Myocyte (in vitro differentiated cells): ENCODE data around the gene DLG2. TPM values are rescaled to one million over a fixed set of nuclear protein-coding genes. Genes with fewer than 3 reads are reported as not detected.

Experiments
- total RNA-seq: library from RNA; depleted of rRNA; stranded (reverse); fragments of >200 nt; gene quantifications from 2 replicates; pipeline ENCODE4 v1.2.3, GENCODE V29; 2014

The DLG2 gene
- total RNA-seq, 1 donor from 2014 or later = 9.5 TPM

Other genes starting within 250 kb of the DLG2 start
- 78.0 and 79.7 TPM in 2 replicates for gene TMEM126B, start 1.2 kb upstream of the DLG2 start, total RNA-seq
- 41.6 and 44.1 TPM in 2 replicates for gene TMEM126A, start 20.6 kb upstream of the DLG2 start, total RNA-seq
- 29.7 and 34.4 TPM in 2 replicates for gene CREBZF, start 37.8 kb upstream of the DLG2 start, total RNA-seq
- 2.5 and 3.5 TPM in 2 replicates for gene CCDC89, start 58.9 kb upstream of the DLG2 start, total RNA-seq
- gene SYTL2, start 183.8 kb upstream of the DLG2 start, total RNA-seq = 181 and 225 TPM in 2 replicates
- gene CCDC83, start 228.0 kb upstream of the DLG2 start, total RNA-seq = not detected in 2 replicates